Stimulated activated CD8-positive, alpha-beta memory T cell treated with anti-CD3 and anti-CD28 coated beads, Interleukin-12 subunit alpha, Interleukin-12 subunit beta, amount 100 ng/mL, for 24 hours (primary cell): ENCODE results near the gene HSP90AB1.
A peak's percentile ranks its signal among the peaks of the same experiment; 100 is the strongest.

Source experiments
- DNase-seq: peaks from one replicate; pipeline ENCODE4 v3.0.0-alpha.2; 2020; ENCODE audit errors: extremely low read depth

Gene HSP90AB1

DNA sequence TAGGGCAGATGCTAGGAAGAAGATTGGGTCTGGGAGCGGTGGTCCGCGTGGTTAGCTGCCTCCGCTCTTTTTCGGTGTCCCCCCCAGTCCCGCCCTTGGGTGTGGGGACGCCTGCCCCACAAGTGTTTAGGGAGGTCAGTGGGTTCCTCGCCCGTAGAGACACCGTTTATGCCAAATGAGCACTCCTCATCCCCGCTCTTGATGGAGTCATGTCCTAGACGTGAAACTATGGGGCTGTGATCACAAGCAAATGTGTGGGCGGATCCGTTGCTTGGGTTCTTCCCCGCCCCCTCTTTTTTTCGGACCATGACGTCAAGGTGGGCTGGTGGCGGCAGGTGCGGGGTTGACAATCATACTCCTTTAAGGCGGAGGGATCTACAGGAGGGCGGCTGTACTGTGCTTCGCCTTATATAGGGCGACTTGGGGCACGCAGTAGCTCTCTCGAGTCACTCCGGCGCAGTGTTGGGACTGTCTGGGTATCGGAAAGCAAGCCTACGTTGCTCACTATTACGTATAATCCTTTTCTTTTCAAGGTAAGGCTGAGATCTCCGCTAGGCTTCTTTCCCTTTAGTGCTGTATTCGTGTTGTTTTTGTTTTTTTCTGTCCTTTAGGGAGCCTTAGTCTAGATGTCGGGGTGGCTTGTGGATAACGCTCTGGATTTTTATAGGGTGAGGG, at the start of gene HSP90AB1:
TSS of gene HSP90AB1 (plus strand) at position 439 of the 675 bp plus-strand sequence. CDS start 1,529 bp downstream, outside the sequence.
- peak; percentile 86 for DNase-seq

DNA sequence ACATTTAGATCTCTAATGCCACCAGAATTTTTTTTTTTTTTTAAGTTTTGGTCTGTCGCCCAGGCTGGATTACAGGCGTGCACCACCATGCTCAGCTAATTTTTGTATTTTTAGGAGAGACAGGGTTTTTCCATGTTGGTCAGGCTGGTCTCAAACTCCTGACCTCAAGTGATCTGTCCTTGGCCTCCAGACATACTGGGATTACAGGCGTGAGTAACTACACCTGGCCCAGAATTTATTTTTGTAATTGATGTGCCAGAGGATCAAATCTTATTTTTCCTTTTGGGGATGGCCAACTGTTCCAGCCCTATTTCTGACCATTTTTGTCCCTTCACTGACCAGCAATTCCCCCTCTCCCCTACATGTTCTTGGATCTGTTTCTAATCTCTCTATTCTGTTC, 48.2 kb upstream of the HSP90AB1 start:
- DNase-seq = no peak

DNA sequence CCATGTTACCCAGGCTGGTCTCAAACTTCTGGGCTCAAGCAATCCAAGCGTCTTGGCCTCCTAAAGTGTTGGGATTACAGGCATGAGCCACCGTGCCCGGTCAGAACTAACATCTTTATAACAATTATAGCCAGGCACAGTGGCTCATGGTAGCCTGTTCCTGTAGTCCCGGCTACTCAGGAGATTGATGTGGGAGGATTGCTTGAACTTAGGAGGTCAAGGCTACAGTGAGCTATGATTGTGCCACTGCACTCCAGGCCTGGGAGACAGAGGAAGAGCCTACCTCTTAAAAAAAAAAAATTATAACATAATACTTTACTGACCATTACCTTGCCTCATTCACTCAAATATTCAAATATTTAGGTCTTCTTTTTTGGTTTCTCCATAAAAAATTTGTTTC, 47.0 kb upstream of the HSP90AB1 start:
- DNase-seq = no peak

DNA sequence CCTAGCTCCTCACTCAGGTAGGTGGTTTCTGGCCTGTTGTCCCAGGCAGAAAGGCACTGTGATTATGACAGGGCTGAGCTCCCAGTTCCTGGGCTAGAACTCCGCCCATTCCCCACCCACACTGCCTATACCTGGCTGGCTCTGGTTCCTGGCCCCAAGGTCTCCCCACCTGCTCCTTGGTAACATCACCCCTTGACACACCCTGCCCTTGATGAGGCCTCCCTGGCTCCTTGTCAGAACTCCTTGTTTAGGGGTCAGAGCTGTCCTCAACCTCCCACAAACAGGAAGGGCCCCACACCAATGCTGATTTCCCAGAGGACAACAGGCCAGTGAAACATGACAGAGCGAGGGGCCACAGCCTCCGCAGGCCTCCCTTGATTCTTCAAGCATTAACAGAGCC, 45.7 kb upstream of the HSP90AB1 start:
- no peak for DNase-seq

DNA sequence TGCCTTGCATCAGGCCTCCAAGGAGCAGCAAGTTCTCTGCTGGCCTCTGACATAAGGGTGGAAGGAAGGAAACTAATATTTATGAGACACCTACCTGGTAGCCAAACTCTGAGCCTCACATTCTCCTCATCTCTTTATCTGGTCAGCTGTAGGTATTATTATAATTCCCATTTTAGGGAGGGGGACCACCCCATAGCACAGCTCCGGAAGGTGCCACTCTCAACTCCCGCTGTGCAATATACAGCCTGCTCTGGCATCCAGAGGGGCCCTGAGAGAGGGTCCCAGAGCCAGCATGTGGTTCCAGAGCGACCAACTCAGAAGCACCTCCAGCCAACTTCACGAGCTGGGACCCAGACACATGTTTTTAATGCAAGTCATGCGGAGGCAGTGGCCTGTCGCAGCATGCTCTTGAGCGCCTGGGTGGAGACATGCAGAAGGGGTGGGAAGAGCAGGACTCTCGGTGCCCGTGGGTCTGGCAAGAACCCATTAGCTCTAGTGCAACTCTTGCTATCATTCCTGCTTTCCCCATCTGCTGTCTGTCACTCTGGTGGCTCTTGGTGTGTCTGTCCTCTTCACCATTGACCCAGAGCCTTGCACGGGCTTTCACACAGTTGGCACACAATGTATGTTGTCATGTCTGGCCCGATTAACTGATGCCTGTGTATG, 45.1 kb upstream of the HSP90AB1 start:
- DNase-seq = no peak

DNA sequence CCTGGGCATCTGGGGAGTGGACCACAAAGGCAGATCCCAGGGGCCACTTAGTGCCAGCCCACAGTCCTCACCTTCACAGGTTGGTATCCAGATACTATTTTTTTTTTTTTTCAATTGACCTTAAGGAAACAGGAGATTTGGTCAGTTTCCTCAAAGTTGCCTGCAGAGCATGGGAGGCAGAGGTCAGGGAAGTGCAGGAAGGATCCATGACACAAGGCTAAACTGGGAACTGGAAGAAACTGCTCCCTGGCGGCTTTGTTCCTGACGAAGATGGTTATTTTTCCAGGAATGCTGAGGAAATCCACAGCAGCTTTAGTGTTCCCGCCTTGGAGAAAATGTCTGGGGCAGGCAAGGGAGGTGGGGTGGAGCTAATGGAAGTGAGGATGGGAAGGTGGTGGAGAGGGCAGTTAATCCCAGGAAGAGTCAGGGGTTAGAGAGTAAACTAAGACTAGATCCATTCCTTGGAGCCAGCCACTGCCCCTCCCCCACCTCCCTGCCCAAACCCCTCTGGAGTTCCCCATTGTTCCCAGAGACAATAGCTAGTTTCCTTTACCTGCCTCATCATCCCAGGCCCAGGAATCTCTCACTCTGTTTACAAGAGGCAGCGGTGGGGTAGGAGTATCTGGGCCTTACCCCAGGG, 44.4 kb upstream of the HSP90AB1 start:
- DNase-seq = no peak

DNA sequence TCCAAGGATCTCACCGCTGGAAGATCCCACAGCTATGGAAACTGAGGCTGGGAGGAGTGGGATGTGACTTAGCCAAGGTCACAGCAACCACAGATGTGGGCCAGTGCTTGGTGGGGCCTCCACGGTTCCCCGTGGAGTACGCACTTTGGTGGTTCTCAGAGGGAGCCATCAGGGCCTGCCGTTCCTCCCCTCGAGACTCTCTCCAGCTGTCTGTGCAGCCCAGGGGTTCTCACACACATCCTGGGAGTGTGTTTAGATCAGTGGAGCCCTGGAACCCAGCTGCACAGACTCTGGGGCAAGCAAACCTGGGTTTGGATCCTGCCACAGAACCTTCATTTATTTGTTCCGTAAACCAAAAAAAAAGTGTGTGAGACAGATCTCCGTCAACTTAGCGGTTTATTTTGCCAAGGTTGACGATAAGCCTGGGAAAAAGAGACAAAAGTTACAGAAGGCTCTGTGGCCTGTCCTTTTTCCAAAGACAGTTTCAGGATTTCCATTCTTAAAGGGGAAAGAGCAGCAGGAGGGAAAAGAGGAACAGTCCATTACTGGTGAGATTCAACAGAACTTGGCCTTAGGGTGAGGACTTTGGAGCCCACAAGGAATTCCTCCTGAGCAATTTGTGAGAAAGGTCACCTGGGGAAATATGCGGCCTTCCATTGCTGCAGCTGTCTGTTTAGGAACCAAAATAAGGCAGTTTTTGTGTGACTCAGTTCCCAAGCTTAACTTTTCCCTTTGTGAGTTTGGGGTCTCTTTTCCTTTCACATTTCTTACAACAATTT, 43.7 kb upstream of the HSP90AB1 start:
- no peak for DNase-seq

DNA sequence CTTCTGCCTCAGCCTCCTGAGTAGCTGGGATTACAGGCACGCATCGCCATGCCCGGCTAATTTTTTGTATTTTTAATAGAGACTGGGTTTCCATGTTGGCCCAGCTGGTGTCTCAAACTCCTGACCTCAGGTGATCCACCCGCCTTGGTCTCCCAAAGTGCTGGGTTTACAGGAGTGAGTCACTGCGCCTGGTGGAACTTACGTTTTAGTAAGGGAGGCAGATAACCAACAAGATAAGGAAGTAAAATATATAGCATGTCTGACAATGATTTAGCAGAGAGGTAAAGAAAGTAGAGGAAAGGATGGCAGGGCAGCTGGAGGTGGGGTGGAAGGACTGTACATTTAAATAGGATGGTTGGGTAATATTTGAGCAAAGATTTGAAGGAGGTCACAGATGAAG, 42.9 kb upstream of the HSP90AB1 start:
- DNase-seq = no peak

DNA sequence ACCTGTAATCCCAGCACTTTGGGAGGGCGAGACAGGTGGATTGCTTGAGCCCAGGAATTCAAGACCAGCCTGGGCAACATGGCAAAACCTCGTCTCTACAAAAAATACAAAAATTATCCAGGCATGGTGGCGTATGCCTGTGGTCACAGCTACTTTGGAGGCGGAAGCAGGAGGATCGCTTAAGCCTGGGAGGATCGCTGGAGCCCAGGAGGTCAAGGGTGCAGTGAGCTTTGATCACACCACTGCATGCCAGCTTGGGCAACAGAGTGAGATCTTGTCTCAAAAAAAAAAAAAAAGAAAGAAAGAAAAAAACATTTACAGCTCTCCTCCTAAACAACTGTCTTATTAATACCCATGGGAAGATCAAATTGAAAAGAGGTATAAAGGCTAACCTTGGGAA, 38.9 kb upstream of the HSP90AB1 start:
- no peak for DNase-seq

DNA sequence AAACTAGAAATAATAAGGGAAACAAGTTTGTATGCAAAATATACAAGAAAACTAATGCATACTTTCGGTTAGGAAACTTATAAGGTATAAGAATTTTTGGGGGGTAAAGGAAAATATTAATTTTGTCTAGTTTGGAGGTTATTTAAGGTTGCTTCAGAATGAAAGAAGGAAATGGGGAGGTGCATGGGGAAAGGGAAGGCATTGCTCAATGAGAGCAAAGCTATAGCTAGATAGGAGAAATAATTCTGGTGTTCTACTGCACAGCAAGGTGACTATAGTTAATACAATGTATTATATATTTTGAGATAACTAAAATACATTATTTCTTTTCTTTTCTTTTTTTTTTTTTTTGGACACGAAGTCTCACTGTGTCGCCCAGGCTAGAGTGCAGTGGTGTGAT, 35.6 kb upstream of the HSP90AB1 start:
- DNase-seq = no peak

DNA sequence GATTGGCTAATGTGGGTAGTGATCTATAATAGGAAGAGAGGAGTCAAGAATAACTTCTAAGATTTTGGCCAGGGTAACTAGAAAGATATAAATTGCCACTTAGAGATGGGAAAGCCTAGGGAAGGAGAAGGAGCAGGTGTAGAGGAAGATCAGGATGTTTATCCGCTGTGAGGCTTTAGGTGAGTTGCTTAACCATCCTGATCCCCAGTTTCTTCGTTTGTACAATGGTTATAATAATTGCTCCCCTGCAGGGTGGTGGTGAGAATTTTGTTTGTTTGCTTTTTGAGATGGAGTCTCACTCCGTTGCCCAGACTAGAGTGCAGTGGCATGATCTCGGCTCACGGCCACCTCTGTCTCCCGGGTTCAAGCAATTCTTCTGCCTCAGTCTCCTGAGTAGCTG, 32.6 kb upstream of the HSP90AB1 start:
- no peak for DNase-seq

DNA sequence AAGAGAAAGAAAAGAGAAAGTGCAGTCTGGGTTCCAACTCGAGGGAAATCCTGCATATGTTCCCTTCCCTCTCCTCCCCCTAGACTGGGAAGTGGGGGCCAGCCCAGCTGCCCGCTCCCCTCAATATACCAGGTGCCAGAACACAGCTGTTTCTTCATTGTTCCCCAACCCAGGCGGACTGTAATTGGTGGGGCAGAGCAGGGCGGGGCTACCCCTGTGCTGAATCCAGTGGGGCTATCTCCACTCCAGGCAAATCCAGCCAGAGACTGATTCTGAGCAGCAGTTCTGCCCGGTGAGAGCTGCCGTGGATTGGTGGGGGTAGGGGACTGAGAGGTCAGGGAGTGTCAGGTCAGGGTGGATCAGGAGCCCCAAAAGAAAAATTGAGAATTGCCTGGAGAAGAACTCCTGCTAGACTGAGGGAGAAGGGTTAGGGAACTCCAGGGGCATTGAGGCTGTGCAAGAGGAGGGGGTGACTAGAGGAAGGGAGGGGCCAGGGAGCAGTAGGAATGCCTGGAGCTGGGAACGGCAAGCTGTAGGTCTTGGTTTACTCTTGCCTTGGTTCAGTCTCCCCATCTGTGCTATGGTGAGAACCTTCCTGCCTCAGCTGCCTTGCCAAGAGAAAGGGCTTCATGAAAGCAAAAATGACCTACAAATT, 30.1 kb upstream of the HSP90AB1 start, which contains the start of gene MYMX:
TSS of gene MYMX (plus strand) at position 250 of the 655 bp plus-strand sequence. CDS start 546 bp downstream, outside the sequence.
- no peak for DNase-seq

DNA sequence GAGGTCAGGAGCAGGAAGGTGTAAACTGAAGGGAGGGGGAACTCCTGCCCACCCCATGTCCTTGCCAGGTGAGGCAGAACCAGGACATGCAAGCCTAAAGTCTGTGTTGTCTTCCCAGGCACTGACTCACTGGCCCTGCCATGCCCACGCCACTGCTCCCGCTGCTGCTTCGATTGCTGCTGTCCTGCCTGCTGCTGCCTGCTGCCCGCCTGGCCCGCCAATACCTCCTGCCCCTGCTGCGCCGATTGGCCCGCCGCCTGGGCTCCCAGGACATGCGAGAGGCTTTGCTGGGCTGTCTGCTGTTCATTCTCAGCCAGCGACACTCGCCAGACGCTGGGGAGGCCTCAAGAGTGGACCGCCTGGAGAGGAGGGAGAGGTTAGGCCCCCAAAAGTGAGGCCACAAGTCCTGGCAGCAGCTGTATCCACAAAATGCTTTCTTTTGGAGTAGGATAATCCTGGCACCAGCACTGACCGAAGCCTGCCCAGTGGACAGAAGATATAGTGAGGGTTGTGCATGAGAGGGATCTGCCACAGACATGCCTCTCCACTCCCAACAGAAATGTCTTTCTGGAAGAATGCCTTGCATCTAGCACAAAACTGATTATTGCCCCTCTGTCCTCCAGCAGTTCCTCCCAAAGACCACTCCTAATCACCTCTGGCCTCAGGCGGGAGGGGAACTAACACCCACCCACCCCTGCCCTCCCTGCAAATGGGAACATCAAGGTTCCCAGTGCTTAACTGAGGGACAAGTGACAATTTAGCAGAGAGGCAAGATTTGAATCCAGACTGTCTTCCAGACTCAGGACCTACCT, 29.4 kb upstream of the HSP90AB1 start:
- DNase-seq = no peak

DNA sequence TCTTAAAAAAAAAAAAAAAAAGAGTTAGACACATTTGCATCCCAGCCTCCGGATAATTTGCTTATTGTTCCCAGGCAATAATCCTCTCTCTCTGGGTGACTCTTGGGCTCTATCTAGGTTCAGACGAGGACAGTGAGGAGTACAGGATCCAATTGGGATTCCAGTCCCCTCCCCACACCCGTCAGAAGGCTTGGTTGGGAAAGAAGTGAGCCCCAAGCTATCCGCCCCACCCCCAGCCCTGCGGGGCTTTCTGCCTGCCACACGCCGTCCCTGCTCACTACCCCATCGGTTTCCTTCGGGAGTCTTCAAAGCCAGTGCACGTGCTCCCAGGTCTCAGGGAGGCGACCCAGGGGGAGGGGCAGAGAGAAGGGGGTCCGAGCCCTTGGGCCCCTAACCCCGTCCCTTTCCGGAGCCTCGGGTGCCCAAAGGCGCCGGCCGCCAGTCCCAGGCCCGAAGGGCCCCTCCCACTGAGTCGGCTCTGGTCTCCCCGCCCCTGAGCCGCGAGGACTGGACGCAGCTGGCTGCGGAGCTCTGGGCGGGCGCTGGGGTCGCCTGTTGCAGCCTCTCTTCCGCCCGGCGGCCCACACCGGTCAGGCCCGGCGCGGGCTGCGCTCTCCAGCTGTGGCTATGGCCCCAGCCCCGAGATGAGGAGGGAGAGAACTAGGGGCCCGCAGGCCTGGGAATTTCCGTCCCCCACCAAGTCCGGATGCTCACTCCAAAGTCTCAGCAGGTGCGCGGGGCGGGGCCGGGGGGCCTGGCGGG, 27.7 kb upstream of the HSP90AB1 start:
- DNase-seq = no peak

DNA sequence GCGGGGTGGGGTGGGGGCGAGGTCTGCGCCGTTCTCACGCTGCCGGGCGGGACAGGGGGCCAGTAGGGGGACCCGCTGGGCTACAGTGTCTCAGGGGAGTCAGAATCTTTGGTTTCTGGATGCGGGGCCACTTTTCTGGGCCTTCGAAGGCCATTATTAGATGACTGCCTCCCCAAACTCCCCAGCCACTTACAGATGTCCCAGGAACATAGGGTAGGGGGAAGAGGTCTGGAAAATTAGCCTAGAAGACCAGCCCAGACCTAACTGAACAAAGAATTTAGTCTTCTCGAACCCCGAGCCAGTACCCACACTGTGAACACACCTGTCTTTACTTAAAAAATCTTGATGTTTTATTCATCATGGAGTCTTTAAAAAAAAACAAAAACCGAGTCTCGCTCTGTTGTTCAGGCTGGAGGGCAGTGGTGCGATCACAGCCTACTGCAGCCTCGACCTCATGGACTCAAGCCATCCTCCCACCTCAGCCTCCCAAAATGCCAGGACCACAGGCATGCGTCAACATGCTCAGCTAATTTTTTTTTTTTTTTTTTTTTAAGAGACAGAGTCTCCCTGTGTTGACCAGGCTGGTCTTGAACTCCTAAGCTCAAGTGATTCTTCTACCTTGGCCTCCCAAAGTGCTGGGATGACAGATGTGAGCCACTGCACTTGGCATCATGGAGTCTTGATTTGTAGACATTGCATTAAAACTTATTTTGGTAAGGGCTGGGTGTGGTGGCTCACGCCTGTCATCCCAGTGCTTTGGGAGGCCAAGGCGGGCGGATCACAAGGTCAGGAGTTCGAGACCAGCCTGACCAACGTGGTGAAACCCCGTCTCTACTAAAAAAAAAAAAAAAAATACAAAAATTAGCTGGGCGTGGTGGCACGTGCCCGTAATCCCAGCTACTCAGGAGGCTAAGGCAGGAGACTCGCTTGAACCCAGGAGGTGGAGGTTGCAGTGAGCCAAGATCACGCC, 26.8 kb upstream of the HSP90AB1 start:
- no peak for DNase-seq

DNA sequence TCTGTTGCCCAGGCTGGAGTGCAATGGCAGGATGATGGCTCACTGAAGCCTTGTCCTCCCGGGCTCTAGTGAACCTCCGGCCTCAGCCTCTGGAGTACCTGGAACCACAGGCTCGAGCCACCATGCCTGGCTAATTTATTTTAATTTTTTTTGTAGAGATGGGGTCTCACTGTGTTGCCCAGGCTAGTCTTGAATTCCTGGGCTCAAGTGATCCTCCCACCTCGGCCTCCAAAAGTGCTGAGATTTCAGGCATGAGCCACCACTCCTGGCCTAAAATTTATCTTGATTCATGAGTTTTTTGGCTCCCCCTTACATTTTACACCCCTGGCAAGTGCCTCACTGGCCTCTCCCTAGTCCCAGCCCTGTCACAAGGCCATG, 26.0 kb upstream of the HSP90AB1 start:
- DNase-seq = no peak

DNA sequence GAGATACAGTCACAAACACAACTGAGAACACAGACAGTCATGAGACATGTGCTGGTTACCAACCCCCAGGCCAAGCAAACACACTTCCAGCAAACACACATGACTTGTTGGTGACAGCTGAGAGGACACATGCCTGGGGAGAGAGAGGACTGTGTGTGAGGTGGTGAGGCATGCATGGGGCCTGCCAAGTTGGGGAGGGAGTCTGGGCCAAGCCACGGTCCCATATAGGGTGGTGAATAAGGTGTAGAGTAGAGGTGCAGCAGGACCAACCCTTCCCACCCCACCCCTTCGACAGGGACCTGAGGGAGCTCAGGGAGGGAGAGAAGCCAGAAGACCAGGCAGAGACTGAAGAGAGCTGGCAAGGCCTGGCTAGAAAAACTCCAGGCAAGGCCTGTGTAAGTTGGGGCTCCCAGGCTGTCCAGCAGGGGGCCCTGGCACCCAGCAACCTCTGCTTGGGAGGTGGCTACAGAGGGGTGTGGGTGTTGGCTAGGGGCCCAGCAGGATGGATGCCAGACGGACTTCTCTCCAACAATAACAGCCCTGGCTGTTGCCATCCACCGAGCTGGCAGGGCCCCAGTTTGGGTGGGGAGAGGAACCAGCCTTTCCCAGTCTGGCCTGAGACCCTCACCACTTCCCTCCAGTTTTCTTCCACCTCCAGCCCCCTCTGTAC, 25.5 kb upstream of the HSP90AB1 start:
- peak; percentile 44 for DNase-seq

DNA sequence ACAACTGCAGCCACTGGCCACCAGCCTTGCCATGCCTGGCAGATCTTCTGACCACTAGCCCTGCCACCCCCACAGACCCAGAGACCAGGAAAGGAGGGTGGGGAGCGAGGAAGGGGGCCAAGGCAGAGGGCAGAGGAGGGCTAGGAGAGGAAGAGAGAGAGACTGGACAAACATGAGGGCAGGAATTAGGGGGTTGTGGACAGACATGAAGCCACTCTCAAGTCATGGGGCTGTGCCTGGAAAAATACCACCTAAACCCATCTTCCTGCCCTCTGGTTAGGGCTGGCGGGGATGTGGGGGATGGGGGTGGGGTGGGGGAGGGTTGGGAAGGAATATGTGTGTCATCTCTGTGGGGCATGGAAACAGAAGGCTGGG, 25.0 kb upstream of the HSP90AB1 start:
- DNase-seq = no peak
